ENCODE data around the gene HNRNPM. TPM values are rescaled to one million over a fixed set of nuclear protein-coding genes. Genes with fewer than 3 reads are reported as not detected.
A peak's percentile ranks its signal among the peaks of the same experiment; 100 is the strongest.

HNRNPM gene
- total RNA-seq, 1 experiment from 2014 or later, result 155 TPM

DNA sequence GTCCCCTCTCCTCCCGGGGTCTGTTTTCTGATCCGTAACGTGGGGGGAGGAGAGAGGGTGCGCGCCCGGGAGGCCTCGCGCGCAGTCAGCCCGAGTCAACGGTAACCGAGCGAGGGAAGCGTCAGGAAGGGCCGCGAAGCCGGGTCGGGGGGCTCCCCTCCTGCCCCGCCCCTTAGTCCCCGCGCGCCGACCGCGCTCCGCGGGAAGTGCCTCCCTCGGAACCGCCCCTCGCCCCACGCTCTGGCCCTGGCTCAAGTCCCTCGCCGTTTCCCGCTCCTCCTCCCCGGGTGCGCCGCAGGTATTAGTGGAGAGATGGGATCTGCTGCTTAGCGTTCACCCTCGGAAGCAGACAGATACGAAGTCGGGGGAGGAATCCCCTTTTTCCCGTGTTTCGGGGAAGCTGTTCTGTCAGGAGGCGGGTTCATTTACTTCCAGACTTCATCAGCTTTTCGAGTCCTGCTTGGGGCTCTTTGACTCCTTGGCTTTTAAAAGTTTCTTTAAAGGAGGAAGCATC is 770 bp downstream of the HNRNPM start:
- Histone ChIP-seq H3K36me3 (replicated peaks; ENCODE audit: control insufficient read depth, insufficient read depth, low read length) (peaks cover 6% of the 10 kb centered on the region), H3K4me3 (ENCODE audit: insufficient read depth, low read depth, low read length) (peak overlapping the region; percentile 100), H3K27me3 (ENCODE audit: control insufficient read depth, insufficient read depth, low read length) (no peaks in the 10 kb centered on the region)
- DNase-seq, result peak; percentile 80

DNA sequence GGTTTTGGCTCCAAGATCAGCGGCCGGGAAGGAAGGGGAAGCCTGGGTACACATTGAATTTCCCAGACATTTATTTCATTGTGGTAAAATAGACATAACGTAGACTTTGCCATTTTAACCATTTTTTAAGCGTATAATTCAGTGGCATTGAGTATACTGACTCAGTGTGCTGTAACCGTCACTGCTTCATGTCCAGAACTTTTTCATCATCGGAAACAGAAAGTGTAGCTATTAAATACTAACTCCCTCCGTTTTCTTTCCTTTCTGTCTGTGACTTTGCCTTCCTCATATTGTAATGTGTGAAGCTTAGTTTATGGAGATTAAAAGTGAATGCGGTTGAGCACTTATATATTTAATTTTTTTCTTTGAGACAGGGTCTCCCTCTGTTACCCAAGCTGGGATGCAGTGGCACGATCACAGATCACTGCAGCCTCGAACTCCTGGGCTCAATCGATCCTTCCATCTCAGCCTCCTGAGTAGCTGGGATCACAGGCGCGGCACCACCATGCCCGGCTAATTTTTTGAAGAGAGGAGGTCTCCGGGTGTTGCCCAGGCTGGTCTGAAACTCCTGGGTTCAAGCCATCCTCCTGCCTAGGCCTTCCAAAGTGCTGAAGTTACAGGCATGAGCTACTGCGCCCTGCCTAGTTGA is 1.4 kb downstream of the HNRNPM start:
- H3K27me3 ChIP-seq (ENCODE audit: control insufficient read depth, insufficient read depth, low read length), result no peaks in the 10 kb centered on the region
- H3K36me3 ChIP-seq (replicated peaks; ENCODE audit: control insufficient read depth, insufficient read depth, low read length), result peaks cover 6% of the 10 kb centered on the region
- H3K4me3 ChIP-seq (ENCODE audit: insufficient read depth, low read depth, low read length), result peak overlapping the region; percentile 100
- no peak for DNase-seq

DNA sequence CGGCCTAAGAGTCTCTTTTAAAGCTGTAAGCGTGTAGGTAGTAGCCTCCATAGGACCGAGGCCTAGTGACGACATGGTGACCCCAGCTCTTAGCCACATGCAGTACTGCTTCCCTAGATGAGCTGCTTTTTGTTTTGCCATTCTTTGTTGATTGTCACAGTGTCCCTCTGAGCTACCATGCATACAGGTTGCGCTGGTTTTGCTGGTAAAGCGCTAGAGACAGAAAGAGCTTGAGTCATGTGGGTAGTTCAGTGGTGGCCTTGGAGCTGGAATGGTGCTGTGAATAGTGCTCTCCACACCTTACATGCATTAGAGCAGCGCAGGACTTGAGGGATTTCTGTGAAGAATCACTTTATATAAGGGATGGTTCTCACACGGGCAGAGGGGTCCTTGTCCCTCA is 5.1 kb downstream of the HNRNPM start:
- DNase-seq, result no peak
- Histone ChIP-seq H3K27me3 (ENCODE audit: control insufficient read depth, insufficient read depth, low read length) (no peaks in the 10 kb centered on the region), H3K36me3 (replicated peaks; ENCODE audit: control insufficient read depth, insufficient read depth, low read length) (peaks cover 11% of the 10 kb centered on the region), H3K4me3 (ENCODE audit: insufficient read depth, low read depth, low read length) (no peak overlapping the region)

DNA sequence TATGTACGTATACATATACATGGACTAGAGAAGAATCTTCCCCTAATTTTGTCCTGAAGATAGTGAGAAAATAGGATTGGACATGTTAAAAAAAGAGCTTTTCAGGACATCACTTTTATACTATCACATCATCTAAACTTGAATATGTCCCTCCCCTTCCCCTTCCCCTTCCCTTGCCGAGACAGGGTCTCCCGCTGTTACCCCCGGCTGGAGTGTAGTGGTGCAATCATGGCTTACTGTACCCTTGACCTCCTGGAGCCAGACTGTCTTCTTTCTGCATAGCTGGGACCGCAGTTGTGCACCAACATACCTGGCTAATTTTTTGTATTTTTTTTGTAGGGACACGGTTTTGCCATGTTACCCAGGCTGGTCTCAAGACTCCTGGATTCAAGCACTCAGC is 6.6 kb downstream of the HNRNPM start:
- H3K36me3 ChIP-seq (replicated peaks; ENCODE audit: control insufficient read depth, insufficient read depth, low read length), result peaks cover 11% of the 10 kb centered on the region
- no peak overlapping the region for H3K4me3 ChIP-seq (ENCODE audit: insufficient read depth, low read depth, low read length)
- DNase-seq, result no peak

DNA sequence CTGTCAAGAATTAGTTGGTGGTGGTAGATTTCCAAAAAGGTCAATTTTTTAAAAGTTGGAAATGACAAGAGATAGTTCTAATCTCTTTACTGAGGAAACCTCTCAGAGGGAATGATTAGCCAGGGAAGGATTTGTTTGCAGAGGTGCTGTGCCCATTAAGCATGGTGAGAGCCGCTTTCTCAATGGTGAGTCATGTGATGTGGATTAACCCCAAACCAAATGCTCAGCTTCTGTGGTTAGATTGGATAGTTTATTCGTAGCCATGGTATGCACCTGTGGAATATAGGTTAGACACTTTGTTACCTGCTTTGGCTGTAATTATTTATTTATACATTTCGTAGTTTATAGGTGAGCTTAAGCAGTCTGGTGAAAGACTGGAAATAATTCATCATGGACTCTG is 7.1 kb downstream of the HNRNPM start:
- H3K4me3 ChIP-seq (ENCODE audit: insufficient read depth, low read depth, low read length), result no peak overlapping the region
- H3K27me3 ChIP-seq (ENCODE audit: control insufficient read depth, insufficient read depth, low read length), result no peaks in the 10 kb centered on the region
- peaks cover 13% of the 10 kb centered on the region for H3K36me3 ChIP-seq (replicated peaks; ENCODE audit: control insufficient read depth, insufficient read depth, low read length)
- DNase-seq, result no peak

More for the DNA sequence above, 6.6 kb downstream of the HNRNPM start:
- H3K27me3 ChIP-seq (ENCODE audit: control insufficient read depth, insufficient read depth, low read length), result no peaks in the 10 kb centered on the region

DNA sequence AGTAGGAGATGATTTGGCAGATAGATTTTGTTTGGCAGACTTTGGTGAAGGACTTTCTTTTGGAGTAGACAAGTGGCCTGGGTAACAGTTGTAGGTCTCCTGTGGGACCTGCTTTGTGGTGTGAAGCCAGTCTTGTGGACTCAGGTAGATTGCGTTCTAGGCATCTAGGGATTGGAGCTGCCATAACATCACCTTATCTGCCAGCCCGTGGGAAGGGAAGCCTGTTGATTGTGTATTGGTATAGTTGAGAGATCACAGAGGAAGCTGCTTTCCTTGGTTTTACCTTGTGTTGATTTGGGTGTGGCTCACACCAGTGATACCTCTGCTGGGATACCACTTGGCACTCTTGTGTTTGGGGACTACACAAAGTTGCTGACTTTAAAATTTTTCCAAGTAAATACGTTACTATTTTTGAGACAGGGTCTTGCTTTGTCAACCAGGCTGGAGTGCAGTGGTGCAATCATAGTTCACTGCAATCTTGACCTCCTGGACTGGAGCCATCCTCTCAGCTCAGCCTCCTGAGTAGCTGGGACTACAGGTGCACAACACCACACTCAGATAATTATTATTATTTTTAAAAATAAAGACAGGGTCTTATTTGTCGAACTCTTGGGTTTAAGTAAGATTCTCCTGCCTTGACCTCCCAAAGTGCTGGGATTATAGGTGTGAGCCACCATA is 7.8 kb downstream of the HNRNPM start:
- DNase-seq, result no peak
- no peaks in the 10 kb centered on the region for H3K27me3 ChIP-seq (ENCODE audit: control insufficient read depth, insufficient read depth, low read length)
- no peak overlapping the region for H3K4me3 ChIP-seq (ENCODE audit: insufficient read depth, low read depth, low read length)
- H3K36me3 ChIP-seq (replicated peaks; ENCODE audit: control insufficient read depth, insufficient read depth, low read length), result peaks cover 15% of the 10 kb centered on the region

DNA sequence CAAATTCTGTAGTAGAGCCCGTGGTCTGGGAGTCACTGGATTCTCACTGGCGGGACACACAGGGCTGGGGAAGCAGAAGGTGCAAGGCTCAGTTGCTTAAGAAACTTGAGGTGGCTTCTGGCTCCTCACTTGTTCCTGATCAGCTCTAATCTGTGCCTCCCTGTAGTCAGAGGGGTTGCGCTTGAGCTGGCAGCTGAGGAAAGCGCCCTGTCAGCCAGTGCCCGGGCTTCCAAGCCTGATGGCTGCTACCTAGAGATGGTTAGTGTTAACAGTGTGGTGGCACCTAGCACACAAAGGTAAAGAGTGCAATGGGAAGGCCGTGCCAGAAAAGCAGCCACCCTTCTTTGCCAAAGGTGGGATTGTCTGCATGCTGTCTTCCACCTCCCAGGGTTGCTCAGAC is 8.8 kb downstream of the HNRNPM start:
- Histone ChIP-seq H3K36me3 (replicated peaks; ENCODE audit: control insufficient read depth, insufficient read depth, low read length) (peaks cover 17% of the 10 kb centered on the region), H3K4me3 (ENCODE audit: insufficient read depth, low read depth, low read length) (no peak overlapping the region), H3K27me3 (ENCODE audit: control insufficient read depth, insufficient read depth, low read length) (no peaks in the 10 kb centered on the region)
- no peak for DNase-seq

DNA sequence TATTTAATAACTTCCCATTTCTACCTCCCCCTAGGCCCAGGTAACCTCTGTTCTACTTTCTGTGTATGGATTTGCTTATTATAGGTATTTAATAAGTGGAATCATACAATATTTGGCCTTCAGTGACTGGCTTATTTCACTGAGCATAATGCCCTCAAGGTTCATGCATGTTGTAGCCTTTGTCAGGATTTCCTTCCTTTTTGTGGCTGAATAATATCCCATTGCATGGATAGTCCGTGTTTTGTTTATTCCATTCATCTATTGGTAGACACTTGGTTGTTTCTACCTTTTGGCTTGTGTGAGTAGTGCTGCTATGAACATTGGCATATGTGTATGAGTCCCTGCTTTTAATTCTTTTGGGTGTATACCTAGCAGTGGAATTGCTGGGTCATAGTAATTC is 9.4 kb downstream of the HNRNPM start:
- Histone ChIP-seq H3K4me3 (ENCODE audit: insufficient read depth, low read depth, low read length) (no peak overlapping the region), H3K36me3 (replicated peaks; ENCODE audit: control insufficient read depth, insufficient read depth, low read length) (peaks cover 17% of the 10 kb centered on the region), H3K27me3 (ENCODE audit: control insufficient read depth, insufficient read depth, low read length) (no peaks in the 10 kb centered on the region)
- DNase-seq, result no peak

DNA sequence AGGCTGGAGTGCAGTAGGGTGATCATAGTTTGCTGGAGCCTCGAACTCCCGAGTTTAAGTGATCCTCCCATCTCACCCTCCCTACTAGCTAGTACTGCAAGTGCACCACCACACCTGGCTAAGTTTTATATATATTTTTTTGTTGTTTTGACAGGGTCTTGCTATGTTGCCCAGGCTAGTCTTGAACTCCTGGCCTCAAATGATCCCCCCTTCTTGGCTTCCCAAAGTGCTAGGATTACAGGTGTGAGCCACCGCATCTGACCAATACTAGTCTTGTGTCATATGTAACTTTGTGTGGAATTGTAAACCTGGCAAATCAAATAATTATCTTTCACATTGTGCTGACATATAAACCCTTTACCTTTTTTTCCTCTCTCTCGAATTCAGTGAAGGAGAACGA is 10.2 kb downstream of the HNRNPM start:
- no peaks in the 10 kb centered on the region for H3K27me3 ChIP-seq (ENCODE audit: control insufficient read depth, insufficient read depth, low read length)
- peaks cover 17% of the 10 kb centered on the region for H3K36me3 ChIP-seq (replicated peaks; ENCODE audit: control insufficient read depth, insufficient read depth, low read length)
- DNase-seq, result no peak
- no peak overlapping the region for H3K4me3 ChIP-seq (ENCODE audit: insufficient read depth, low read depth, low read length)

DNA sequence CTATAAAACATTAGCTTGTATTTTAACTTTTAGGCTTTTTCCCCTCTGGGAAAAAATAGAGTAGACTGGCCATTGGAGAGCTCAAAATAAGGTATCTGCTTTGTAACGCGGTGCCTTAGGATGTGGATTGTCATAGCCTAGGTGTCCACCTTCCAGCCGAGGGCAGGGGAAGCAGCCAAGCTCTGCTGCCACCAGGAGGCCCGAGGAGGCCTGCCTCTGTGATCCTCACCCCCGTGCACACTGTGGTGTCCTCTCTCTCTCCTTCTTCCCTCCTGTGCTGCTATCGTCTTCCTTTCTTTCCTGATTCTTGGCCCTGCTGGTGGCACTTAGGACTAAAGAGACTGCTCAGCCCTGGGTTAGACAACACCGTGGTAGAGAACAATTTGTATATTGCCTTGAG is 11.3 kb downstream of the HNRNPM start:
- DNase-seq, result peak; percentile 69
- Histone ChIP-seq H3K36me3 (replicated peaks; ENCODE audit: control insufficient read depth, insufficient read depth, low read length) (peaks cover 17% of the 10 kb centered on the region), H3K4me3 (ENCODE audit: insufficient read depth, low read depth, low read length) (no peak overlapping the region), H3K27me3 (ENCODE audit: control insufficient read depth, insufficient read depth, low read length) (no peaks in the 10 kb centered on the region)

DNA sequence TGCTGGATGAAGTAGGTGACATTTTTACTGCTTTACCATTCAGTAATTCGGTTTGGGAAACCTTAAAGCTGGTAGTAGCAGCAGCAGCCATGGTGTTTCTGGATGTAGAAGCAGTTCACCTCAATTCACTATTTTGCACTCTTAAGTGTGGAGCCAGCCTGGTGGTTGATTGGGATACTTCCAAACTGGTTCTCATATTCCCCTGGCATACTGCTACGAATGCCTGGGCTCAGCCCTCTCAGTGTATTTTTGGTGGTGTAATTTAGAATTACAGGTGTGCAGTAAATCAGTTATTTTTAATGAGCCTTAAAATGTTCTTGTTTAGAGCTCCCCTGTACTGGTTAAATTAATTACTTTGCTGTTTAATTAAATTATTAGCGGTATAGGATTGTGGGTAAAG is 12.4 kb downstream of the HNRNPM start:
- DNase-seq, result no peak
- no peaks in the 10 kb centered on the region for H3K27me3 ChIP-seq (ENCODE audit: control insufficient read depth, insufficient read depth, low read length)
- peaks cover 14% of the 10 kb centered on the region for H3K36me3 ChIP-seq (replicated peaks; ENCODE audit: control insufficient read depth, insufficient read depth, low read length)
- no peak overlapping the region for H3K4me3 ChIP-seq (ENCODE audit: insufficient read depth, low read depth, low read length)

DNA sequence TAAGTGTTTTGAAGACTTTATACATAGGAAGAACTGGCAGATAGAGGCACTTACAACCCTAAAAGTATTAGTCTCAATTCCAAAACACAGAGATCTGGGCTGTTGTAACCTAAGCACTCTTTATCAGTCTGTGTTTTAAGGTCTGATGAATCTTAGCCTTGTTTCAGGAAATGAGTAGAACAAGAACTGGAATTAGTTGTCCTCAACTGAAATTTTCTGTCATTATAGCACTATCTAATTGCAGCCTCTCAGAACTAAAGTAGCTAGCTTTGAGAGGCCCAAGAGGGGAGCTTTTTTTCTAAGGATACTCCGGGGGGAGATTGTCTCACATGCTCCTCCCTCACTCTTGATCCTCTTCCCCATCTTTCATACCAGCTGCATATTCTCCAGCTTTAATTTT is 13.1 kb downstream of the HNRNPM start:
- DNase-seq, result no peak
- Histone ChIP-seq H3K4me3 (ENCODE audit: insufficient read depth, low read depth, low read length) (no peak overlapping the region), H3K27me3 (ENCODE audit: control insufficient read depth, insufficient read depth, low read length) (no peaks in the 10 kb centered on the region), H3K36me3 (replicated peaks; ENCODE audit: control insufficient read depth, insufficient read depth, low read length) (peaks cover 12% of the 10 kb centered on the region)

DNA sequence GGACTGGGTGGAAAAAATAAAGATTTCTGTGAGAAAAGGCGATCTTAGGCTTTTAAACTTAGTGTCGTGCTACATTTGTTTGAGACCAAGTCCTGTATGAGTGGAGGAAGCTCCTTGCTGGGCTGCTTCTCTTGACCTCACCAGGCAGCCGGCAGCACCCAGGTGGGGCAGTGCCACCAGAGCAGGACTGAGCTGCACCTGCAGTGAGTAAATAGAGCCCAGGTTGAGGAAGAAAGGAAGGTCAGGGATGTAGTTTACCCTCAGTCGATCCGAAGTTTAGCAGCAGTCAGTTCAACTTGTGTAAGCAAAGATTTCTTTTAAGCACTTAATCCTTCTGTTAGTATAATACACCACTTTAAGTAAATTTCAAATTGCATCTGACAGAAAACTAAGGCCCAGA is 13.6 kb downstream of the HNRNPM start:
- Histone ChIP-seq H3K27me3 (ENCODE audit: control insufficient read depth, insufficient read depth, low read length) (no peaks in the 10 kb centered on the region), H3K36me3 (replicated peaks; ENCODE audit: control insufficient read depth, insufficient read depth, low read length) (peaks cover 17% of the 10 kb centered on the region), H3K4me3 (ENCODE audit: insufficient read depth, low read depth, low read length) (no peak overlapping the region)
- DNase-seq, result no peak

DNA sequence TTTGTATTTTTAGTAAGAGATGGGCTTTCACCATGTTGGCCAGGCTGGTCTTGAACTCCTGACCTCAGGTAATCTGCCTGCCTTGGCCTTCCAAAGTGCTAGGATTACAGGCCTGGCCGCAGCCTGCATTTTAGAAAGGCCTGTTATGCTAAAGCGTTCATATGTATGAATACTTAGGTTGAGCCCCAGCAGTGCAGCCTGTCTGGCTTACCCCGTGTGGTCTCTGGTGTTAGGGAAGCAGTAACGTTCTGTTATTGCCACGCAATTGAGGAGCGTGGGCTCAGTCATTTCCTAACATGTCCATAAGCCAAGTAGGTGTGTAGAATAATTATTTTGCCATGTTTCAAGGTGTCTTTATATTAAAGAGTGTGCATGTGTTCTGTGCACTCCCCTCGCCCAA is 14.3 kb downstream of the HNRNPM start:
- Histone ChIP-seq H3K4me3 (ENCODE audit: insufficient read depth, low read depth, low read length) (no peak overlapping the region), H3K27me3 (ENCODE audit: control insufficient read depth, insufficient read depth, low read length) (no peaks in the 10 kb centered on the region), H3K36me3 (replicated peaks; ENCODE audit: control insufficient read depth, insufficient read depth, low read length) (peaks cover 23% of the 10 kb centered on the region)
- DNase-seq, result no peak

DNA sequence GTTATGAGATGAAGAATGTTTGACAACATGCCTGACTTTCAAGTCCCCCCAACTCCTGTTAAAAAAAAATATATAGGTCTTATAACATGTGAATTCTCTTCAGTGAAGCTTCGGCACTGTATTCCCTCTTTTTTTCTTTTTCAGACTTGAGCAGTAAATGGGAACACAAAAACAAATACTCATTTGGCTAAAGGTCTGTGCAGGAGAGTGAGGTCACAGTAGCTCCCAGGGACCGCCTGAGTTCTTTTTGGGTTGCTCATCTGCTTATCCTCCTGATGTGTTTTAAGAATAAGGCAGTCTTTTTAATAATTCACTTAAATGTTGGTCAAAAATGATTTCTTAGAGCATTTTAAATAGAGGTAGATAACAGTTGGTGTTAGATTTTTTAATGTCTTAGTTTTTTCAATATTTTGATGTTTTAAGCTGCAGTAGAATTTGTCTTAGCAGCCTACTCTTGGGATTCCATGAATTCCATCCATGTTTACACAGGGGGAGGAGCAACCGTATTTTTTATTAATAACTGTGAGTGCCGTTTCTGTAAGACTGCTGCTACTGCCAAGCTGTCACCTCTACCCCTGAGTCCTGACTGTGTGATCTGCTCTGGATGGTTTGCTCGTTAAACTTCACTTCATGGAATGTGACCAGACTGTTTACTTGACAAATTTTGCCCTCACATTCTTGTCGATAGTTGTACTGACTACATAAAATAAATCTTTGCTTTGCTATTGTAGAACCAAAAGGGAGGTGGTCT is 14.9 kb downstream of the HNRNPM start:
- Histone ChIP-seq H3K4me3 (ENCODE audit: insufficient read depth, low read depth, low read length) (no peak overlapping the region), H3K36me3 (replicated peaks; ENCODE audit: control insufficient read depth, insufficient read depth, low read length) (peaks cover 26% of the 10 kb centered on the region), H3K27me3 (ENCODE audit: control insufficient read depth, insufficient read depth, low read length) (no peaks in the 10 kb centered on the region)
- no peak for DNase-seq
